Lung (tissue), 12 donors: ENCODE data around the gene NCOA6. TPM values are rescaled to one million over a fixed set of nuclear protein-coding genes. Genes with fewer than 3 reads are reported as not detected.

ENCODE experiments used
- ATAC-seq: fragments of 200-7000 bp; cut with Tn5 transposase; one replicate; pipeline ENCODE4 v1.9.1; 2020; ENCODE audit warnings: moderate number of reproducible peaks; ENCODE audit not compliant: insufficient read depth, low FRiP score
- DNase-seq, 3 donors: peaks; one replicate each; pipeline ENCODE4 v3.0.0-alpha.2; 2013 to 2017
- H3K27ac ChIP-seq, 2 donors: one replicate each; pipeline ENCODE4 v1.5.1; 2013; ENCODE audit warnings: mild to moderate bottlenecking in 2 of 2, moderate library complexity in 2 of 2, control low read depth in 1 of 2, inconsistent platforms in 1 of 2, low read depth in 1 of 2, low read length in 1 of 2
- H3K27me3 ChIP-seq, 3 donors: one replicate each; pipeline ENCODE4 v1.5.1; 2013; ENCODE audit warnings: low read length in 2 of 3; ENCODE audit not compliant: control insufficient read depth in 3 of 3, insufficient read depth in 3 of 3
- H3K36me3 ChIP-seq, 4 donors: one replicate each; pipeline ENCODE4 v1.5.1; 2013; ENCODE audit warnings: low read length in 4 of 4, mild to moderate bottlenecking in 1 of 4, moderate library complexity in 1 of 4; ENCODE audit not compliant: control insufficient read depth in 4 of 4, insufficient read depth in 4 of 4
- H3K4me1 ChIP-seq, 5 donors: one replicate each; pipeline ENCODE4 v1.5.1; 2013; ENCODE audit warnings: low read length in 5 of 5, mild to moderate bottlenecking in 2 of 5, moderate library complexity in 1 of 5; ENCODE audit not compliant: control insufficient read depth in 5 of 5, insufficient read depth in 5 of 5
- H3K4me3 ChIP-seq: one replicate; pipeline ENCODE4 v1.5.1; 2013; ENCODE audit warnings: mild to moderate bottlenecking, control low read depth, moderate library complexity
- H3K9ac ChIP-seq, 2 donors: one replicate each; pipeline ENCODE4 v1.5.1; 2013; ENCODE audit warnings: low read length in 2 of 2, control low read depth in 1 of 2; ENCODE audit not compliant: insufficient read depth in 1 of 2
- H3K9me3 ChIP-seq, 4 donors: one replicate each; pipeline ENCODE4 v1.5.1; 2013; ENCODE audit warnings: low read length in 3 of 4, mild to moderate bottlenecking in 1 of 4, moderate library complexity in 1 of 4; ENCODE audit not compliant: control insufficient read depth in 4 of 4, insufficient read depth in 3 of 4
- WGBS, 2 donors: extraction: QIAGEN DNeasy Blood & Tissue Kit; methylation state at CpG; one replicate each; pipeline ENCODE4 v1.1.7; 2013; 5-methylcytosine and 5-hydroxymethylcytosine counted together
- polyA plus RNA-seq, 2 donors: library from polyadenylated mRNA; stranded (reverse); fragments of 200-250 nt; gene quantifications; one replicate each; pipeline ENCODE4 v1.2.1, GENCODE V29; 2013
- total RNA-seq, 2 donors: library from RNA; depleted of rRNA in 1 of 2; stranded (reverse); fragments of >200 nt in 1 of 2; gene quantifications; one replicate each; pipeline ENCODE4 v1.2.1, GENCODE V29; 2014 to 2021
- TF ChIP-seq, protein P1 (sequence below): IDR thresholded peaks from 2 replicates; pipeline ENCODE4 v1.5.1; 2012; ENCODE audit warnings: mild to moderate bottlenecking; ENCODE audit errors: control extremely low read depth, extremely low read depth
- donor health status: control.
- donor health status: control.
- donor health status: Bipolar disorder and iron deficiency.
- donor health status: healthy.
- donor health status: DM: yes; HTN: yes; CAD: no.

Gene NCOA6
- total and polyA plus RNA-seq, 4 donors, result 13.2 to 27.5 (median 21.8) TPM

DNA sequence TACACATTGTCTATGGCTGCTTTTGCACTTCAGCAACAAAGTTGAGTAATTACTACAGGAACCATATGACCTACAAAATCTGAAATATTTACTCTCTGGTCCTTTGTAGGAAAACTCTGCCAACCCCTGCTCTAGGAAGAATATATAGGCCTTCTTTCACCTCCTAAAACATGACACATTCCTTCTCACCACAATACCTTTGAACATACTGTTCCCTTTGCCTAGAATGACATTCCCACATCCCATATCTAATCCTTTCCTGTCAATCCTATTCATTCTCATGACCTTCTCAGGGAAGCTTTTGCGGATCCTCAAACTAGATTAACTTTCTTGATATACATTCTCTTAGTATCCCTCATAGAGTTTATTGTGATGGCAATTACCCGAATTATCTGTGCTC lies 18.0 kb upstream of the NCOA6 start:
- Histone ChIP-seq H3K4me3 (no peak overlapping the region), H3K27ac (no peak overlapping the region), H3K27me3 (no peaks in the 10 kb centered on the region), H3K9me3 (no peaks in the 10 kb centered on the region), H3K36me3 (peaks cover 3 to 4% (median 4%) of the 10 kb centered on the region in 4 donors), H3K4me1 (no peaks in the 10 kb centered on the region), H3K9ac (no peak overlapping the region)
- 96 to 99% methylated on average over 2 of the region's 2 CpGs for WGBS, 2 donors
- DNase-seq (no peak), ATAC-seq (no peak)
- TF ChIP-seq, protein P1, sequence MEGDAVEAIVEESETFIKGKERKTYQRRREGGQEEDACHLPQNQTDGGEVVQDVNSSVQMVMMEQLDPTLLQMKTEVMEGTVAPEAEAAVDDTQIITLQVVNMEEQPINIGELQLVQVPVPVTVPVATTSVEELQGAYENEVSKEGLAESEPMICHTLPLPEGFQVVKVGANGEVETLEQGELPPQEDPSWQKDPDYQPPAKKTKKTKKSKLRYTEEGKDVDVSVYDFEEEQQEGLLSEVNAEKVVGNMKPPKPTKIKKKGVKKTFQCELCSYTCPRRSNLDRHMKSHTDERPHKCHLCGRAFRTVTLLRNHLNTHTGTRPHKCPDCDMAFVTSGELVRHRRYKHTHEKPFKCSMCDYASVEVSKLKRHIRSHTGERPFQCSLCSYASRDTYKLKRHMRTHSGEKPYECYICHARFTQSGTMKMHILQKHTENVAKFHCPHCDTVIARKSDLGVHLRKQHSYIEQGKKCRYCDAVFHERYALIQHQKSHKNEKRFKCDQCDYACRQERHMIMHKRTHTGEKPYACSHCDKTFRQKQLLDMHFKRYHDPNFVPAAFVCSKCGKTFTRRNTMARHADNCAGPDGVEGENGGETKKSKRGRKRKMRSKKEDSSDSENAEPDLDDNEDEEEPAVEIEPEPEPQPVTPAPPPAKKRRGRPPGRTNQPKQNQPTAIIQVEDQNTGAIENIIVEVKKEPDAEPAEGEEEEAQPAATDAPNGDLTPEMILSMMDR, result no peak

DNA sequence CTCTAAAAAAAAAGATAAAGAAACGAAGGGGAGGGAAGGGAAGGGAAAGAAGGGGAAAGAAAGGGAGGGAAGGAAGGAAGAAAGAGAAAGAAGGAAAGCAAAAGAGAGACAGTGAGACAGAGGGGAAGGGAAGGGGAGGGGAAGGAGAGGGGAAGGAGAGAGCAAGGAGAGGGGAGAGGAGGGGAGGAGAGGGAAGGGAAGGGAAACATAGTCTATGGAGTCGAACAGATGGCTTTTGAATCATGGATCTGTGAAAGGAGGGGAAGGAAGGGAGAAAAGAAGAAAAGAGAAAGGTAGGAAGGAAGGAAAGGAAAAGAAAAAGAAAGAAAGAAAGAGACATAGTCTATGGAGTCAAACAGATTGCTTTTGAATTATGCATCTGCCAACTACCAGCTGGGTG lies 16.7 kb upstream of the NCOA6 start:
- H3K9me3 ChIP-seq, result no peaks in the 10 kb centered on the region
- no peak for DNase-seq
- no peak overlapping the region for H3K27ac ChIP-seq
- 73 to 81% methylated on average over 2 of the region's 2 CpGs for WGBS, 2 donors
- H3K36me3 ChIP-seq, result peaks cover 0 to 3% (median under 1%) of the 10 kb centered on the region in 4 donors
- no peaks in the 10 kb centered on the region for H3K27me3 ChIP-seq
- no peak for ATAC-seq
- no peak overlapping the region for H3K4me3 ChIP-seq
- TF ChIP-seq, protein P1, result no peak
- no peak overlapping the region for H3K9ac ChIP-seq
- H3K4me1 ChIP-seq, result no peaks in the 10 kb centered on the region

DNA sequence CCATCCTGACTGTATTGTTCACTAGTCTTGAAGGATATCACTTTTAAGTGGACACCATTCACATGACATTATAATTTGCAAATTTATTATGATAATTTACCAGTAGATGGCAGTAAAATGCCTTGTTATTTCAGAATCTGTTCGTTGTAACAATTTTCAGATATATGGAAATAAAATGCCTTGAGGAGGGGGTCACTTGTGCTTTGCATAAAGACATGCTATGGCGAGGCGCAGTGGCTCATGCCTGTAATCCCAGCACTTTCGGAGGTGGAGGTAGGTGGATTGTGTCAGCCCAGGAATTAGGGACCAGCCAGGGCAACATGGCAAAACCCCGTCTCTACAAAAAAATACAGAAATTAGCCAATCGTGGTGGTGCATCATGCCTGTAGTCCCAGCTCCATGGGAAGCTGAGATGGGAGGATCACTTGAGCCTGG lies 9.0 kb upstream of the NCOA6 start:
- Histone ChIP-seq H3K4me1 (no peaks in the 10 kb centered on the region), H3K27ac (no peak overlapping the region), H3K4me3 (no peak overlapping the region), H3K36me3 (no peaks in the 10 kb centered on the region), H3K9ac (no peak overlapping the region), H3K27me3 (no peaks in the 10 kb centered on the region), H3K9me3 (no peaks in the 10 kb centered on the region)
- WGBS, 2 donors, result 41 to 52% methylated on average over 6 of the region's 6 CpGs
- peak in 2 of 3 donors; percentile 61 to 66 for DNase-seq
- TF ChIP-seq, protein P1, result peak; percentile 12
- ATAC-seq, result no peak

DNA sequence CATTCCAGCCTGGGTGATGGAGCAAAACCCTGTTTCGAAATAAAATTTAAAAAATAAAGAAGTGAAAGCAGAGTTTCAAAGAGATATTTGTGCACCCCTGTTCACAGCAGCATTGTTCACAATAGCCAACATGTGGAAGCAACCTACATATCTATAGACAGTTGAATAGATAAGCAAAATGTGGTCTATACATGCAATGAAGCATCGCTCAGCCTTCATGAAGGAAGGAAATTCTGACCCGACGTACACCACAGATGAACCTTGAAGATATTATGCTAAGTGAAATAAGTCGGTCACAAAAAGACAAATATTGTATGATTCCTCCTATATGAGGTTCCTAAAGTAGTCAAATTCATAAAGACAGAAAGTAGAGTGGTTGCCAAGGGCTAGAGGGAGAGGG lies 6.5 kb upstream of the NCOA6 start:
- H3K4me3 ChIP-seq, result no peak overlapping the region
- H3K9ac ChIP-seq, result no peak overlapping the region
- no peaks in the 10 kb centered on the region for H3K9me3 ChIP-seq
- 35 to 62% methylated on average over 5 of the region's 5 CpGs for whole genome bisulfite sequencing, 2 donors
- H3K4me1 ChIP-seq, result no peaks in the 10 kb centered on the region
- TF ChIP-seq, protein P1, result no peak
- no peak for DNase-seq
- no peaks in the 10 kb centered on the region for H3K27me3 ChIP-seq
- no peaks in the 10 kb centered on the region for H3K36me3 ChIP-seq
- H3K27ac ChIP-seq, result no peak overlapping the region
- ATAC-seq, result no peak
